K562 (cell line): ENCODE data around the gene FMO1. TPM values are rescaled to one million over a fixed set of nuclear protein-coding genes. Genes with fewer than 3 reads are reported as not detected.
A peak's percentile ranks its signal among the peaks of the same experiment; 100 is the strongest.

Experiments used
- CTCFL ChIP-seq: IDR thresholded peaks from 2 replicates; pipeline ENCODE4 v1.6.1; 2011; ENCODE audit warnings: borderline replicate concordance, low read depth, mild to moderate bottlenecking, moderate library complexity, low read length; ENCODE audit not compliant: insufficient read depth, poor library complexity, severe bottlenecking
- ESRRB ChIP-seq: fragments of 250-450 bp; sonication (Bioruptor Pico); IDR thresholded peaks from 2 replicates; pipeline ENCODE4 v1.5.0; 2020; ENCODE audit warnings: mild to moderate bottlenecking, moderate library complexity, borderline replicate concordance
- ILK ChIP-seq: fragments of 450-650 bp; IDR thresholded peaks from 2 replicates; pipeline ENCODE4 v1.6.1; 2016; ENCODE audit warnings: missing genetic modification characterization, low read depth, mild to moderate bottlenecking, missing compliant biosample characterization, moderate library complexity, borderline replicate concordance
- MEIS2 ChIP-seq: fragments of 450-650 bp; IDR thresholded peaks from 2 replicates; pipeline ENCODE4 v1.6.1; 2014; ENCODE audit warnings: mild to moderate bottlenecking; ENCODE audit not compliant: partially characterized antibody
- MTF1 ChIP-seq: fragments of 250-450 bp; sonication (Bioruptor Pico); IDR thresholded peaks from 2 replicates; pipeline ENCODE4 v1.9.0; 2021; ENCODE audit warnings: moderate library complexity, mild to moderate bottlenecking, inconsistent platforms, borderline replicate concordance
- POLR2A ChIP-seq: fragments of 450-650 bp; conservative IDR thresholded peaks from 2 replicates; pipeline ENCODE4 v1.6.1; 2016
- SMC3 ChIP-seq: conservative IDR thresholded peaks from 2 replicates; pipeline ENCODE4 v1.6.1; 2011; ENCODE audit warnings: low read depth, low read length, improper control_type of control experiment; ENCODE audit not compliant: insufficient read depth
- USF2 ChIP-seq: sonication (generic); formaldehyde crosslinking; IDR thresholded peaks from 2 replicates; pipeline ENCODE4 v1.5.0; 2020; ENCODE audit warnings: missing genetic modification reagents
- YBX1 ChIP-seq: fragments of 450-650 bp; IDR thresholded peaks from 2 replicates; pipeline ENCODE4 v1.7.1; 2016; ENCODE audit warnings: mild to moderate bottlenecking
- ZBTB26 ChIP-seq: fragments of 450-650 bp; formaldehyde crosslinking; IDR thresholded peaks from 2 replicates; pipeline ENCODE4 v1.4.0; 2022; ENCODE audit warnings: missing genetic modification characterization
- ZNF146 ChIP-seq: IDR thresholded peaks from one replicate; pipeline ENCODE4 v1.6.1; 2018; ENCODE audit warnings: missing compliant biosample characterization; ENCODE audit not compliant: unreplicated experiment
- ZNF24 ChIP-seq: fragments of 450-650 bp; IDR thresholded peaks from 2 replicates; pipeline ENCODE4 v1.6.1; 2016
- ZNF449 ChIP-seq: fragments of 250-450 bp; sonication (Bioruptor Pico); IDR thresholded peaks from 2 replicates; pipeline ENCODE4 v1.8.0; 2022; ENCODE audit warnings: moderate library complexity, mild to moderate bottlenecking, inconsistent platforms
- ZNF609 ChIP-seq: sonication (generic); formaldehyde crosslinking; IDR thresholded peaks from 2 replicates; pipeline ENCODE4 v1.8.1; 2023; ENCODE audit warnings: missing genetic modification reagents, mild to moderate bottlenecking, borderline replicate concordance
- polyA plus RNA-seq, 8 experiments: library from polyadenylated mRNA; depleted of rRNA in 4 of 8; stranded (reverse) in 5 of 8; unstranded in 3 of 8; fragments of >200 nt; fragmentation: Nextera tagmentation in 2 of 8; fragmentation: Illumina TruSeq in 1 of 8; extraction: Ambion mirVana in 2 of 8; extraction: Trizol in 1 of 8; gene quantifications; 2 replicates each; pipeline versions ENCODE4 v1.2.1 to v1.2.3, GENCODE V29; 2011 to 2014; ENCODE audit warnings: inconsistent platforms in 1 of 8, missing spikeins in 1 of 8
- total RNA-seq, 7 experiments: library from RNA; depleted of rRNA in 6 of 7; stranded (reverse); fragments of >200 nt in 6 of 7; fragmentation: Illumina TruSeq in 2 of 7; extraction: Trizol in 2 of 7; gene quantifications; 2 replicates each; pipeline versions ENCODE4 v1.2.1 to v1.2.3, GENCODE V29; 2011 to 2021; ENCODE audit warnings: low replicate concordance in 1 of 7

FMO1 gene
- total and polyA plus RNA-seq, 9 of the 15 experiments (the other 6 are each of a cell fraction or from before 2014, with no cell fraction given) = not detected

- no peak for TF ChIP-seq ZBTB26 (CRISPR knock-in tag)
- TF ChIP-seq ZNF449 (CRISPR knock-in tag) = no peak
- 0 out of 2 replicates have a peak, but pooled peaks have one; percentile 35 for TF ChIP-seq SMC3
- peak; percentile 9 for TF ChIP-seq MEIS2
- no peak for TF ChIP-seq YBX1
- TF ChIP-seq POLR2A = no peak
- no peak for TF ChIP-seq ILK (tag)
- TF ChIP-seq MTF1 (CRISPR knock-in tag) = no peak
- no peak for TF ChIP-seq USF2
- TF ChIP-seq ESRRB = no peak
- TF ChIP-seq CTCFL = peak; percentile 84
- TF ChIP-seq ZNF24 = no peak
- TF ChIP-seq ZNF146 (CRISPR knock-in tag) = no peak
- TF ChIP-seq ZNF609 (CRISPR knock-in tag) = no peak
These were observed 2.7 kb upstream of the FMO1 start (continued) for GRCh38 chr1:171245458-171246064.
